HG03045 (cell line): ENCODE measurements around the gene BET1.

Source experiments
- ATAC-seq: cut with Tn5 transposase; IDR thresholded peaks from one replicate; pipeline ENCODE4 v1.9.1; 2021; ENCODE audit warnings: mild to moderate bottlenecking, moderate library complexity; ENCODE audit not compliant: unreplicated experiment

BET1 gene

DNA sequence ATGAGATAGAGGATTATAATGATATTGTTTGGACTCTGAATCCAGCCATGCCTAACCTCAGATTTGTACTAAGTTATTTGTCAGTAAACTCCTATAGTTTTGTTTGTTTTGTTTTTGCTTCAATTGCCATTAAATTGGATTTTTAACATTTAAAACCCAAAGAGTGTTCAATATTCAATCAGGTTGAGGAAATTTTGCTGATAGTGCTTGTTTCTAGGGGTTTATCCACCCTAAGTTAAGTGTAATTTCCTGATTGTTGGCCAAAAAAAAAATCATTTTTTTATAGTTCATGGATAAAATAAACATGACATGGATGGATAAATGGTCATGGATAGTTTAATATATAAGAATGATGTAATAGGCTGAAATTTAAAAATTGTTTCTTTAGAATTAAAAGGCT, 11.4 kb upstream of the BET1 start:
- ATAC-seq = no peak

DNA sequence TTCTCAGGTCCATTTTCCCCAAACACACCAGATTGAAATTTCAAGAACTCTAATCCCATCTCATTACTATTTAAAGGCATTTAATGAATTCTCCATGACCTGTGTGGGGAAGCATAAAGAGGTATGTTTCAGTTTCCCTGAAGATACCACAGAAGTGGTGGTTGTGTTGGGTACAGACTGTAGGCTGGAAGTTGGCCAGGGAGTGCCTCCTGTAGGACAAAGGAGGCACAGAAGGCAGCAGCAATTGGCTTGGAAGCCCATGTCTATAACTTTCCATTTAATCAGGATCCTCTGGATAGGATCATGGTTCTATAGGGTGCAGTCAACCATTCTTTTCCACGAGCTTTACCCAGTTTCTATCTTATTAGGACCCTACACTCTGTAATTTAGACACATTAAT, 8.6 kb upstream of the BET1 start:
- no peak for ATAC-seq

DNA sequence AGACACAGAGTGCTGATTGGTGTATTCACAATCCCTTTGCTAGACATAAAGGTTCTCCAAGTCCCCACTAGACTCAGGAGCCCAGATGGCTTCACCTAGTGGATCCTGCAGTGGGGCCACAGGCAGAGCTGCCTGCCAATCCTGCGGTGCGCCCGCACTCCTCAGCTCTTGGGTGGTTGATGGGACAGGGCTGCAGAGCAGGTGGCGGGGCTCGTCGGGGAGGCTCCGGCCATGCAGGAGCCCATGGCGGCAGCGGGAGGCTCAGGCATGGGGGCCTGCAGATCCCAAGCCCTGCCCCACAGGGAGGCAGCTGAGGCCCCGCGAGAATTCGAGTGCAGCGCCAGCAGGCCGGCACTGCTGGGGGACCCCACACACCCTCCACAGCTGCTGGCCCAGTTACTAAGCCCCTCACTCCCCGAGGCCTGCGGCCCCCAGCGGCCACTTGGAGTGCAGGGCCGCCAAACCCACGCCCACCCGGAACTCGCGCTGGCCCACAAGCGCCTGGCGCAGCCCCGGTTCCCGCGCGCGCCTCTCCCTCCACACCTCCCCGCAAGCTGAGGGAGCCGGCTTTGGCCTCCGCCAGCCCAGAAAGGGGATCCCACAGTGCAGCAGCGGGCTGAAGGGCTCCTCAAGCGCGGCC, 7.7 kb upstream of the BET1 start:
- ATAC-seq = no peak

DNA sequence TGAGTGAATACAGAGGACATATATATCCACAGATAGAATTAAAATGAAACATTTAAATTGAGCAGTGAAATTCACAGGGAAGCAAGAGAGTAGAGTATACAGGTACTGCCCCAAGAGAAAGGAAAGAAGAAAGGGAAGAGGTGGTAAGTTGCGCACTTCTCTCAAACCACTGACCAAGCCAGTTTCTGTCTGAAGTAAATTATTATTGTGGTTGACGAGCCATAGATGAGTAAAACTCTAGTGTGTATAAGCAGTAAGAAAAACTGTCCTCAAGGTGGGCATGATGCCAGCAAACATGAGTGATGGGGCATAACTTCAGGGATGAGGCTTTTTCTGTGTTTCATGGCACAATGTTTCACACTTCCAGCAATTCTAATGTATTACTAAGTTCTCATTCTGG, 4.4 kb upstream of the BET1 start:
- ATAC-seq = no peak

DNA sequence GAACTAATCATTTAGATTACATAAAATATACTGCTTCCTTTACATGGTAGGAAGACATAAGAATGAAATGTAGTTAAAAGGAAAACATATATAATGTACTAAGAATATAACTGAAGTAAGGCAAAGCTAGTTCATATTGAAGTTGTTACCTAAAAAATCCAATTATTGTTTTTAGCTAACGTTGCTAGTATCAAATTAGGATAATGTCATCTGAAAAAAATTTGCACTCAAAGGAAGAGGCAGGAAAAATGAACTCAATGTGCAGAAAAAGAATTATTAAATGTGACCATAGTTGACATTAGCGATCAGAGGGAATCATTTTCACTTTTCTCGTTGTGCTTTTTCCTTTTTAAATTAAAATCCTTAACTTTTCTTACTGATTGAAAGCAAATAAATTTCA, 1.6 kb upstream of the BET1 start:
- ATAC-seq = no peak

DNA sequence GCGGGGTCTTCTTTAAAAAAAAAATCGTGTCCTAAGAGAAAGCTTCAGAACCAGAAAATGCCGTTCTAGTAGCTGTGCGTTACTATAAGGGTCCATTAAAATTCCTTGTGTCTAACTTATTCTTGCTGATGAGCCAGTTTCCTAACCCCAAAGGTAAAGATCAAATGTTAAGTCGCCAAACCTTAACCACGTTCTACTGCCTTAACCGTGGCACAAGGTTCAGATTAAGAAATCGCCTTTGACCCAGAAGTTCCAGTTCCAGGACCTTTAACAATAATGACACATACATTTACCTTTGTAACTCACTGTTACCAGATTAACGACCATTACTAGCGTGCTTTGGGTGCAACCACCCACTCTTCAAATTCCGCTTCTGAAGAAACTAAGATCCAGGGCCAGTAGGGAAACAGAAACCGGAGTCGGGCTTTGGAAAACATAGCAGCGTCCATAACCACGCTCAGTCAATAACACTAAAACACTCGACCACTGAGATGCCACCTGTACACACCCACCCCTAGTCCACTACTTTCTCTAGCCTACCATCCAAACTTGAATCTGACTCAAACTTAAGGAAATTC, 620 bp downstream of the BET1 start:
- peak; percentile 39 for ATAC-seq

DNA sequence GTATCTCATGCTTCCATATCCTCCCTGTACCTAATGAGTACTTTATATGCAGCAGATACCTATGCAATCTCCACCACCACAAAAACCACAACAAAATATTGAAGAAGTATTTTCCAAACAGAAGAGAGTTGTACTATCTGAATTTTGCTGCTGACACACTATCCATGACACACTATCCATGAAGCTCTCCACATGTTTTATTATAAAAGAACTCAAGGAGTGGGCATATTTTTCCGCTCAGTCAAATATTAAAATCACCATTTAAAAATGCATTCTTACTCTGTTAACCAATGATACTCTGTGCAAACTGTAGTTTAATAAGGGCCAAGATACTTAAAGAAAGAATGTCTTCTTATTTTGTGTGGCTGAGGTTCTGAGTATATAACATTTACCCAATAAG, 2.8 kb downstream of the BET1 start:
- ATAC-seq = no peak

DNA sequence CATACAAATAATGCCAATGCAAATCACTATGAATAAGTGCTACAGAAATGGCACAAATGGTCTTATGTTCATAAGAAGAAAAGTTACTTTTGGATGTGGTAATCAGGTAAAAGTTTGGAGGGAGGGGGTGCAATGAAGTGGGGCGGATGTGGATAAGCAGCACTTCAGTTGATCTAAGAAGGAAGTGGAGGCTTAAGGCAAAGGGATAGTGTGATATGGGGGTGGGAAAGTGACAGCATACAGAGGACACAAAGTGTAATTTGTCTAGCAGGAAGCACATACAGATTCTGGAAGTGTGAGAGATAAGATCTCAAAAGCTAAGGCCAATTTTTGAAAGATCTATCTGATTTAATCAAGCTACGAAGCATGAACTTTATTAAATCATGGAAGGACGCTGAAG, 6.3 kb downstream of the BET1 start:
- ATAC-seq = no peak

DNA sequence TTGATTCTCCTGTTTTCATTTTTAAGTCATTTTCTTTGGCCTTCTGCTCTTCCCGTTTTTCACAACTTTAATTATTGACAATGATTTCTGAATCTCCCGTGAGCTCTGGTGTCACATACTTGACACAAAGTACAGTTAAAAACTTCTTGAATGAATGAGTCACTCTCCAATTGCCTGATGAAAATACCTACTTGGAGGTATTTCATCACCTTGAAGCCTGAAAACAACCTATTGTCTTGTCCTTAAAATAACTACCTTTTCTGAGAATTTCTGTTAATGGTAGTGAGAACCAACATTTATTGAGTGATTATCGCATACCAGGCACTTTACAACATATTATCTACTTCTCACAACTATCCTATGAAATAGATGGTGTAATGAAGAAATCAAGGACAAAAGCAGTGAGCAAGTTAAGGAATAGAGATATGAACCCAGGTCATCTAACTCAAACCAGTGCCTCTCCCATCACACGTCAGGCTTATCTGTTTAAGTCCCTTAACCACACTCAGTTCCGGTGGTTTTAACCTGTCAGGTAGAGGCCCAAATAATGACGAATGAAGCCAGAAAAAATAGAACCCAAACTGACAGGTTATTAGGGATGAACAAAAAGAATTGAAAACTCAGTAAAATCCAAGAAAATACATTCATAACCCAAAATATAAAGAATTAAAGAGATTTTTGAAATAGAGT, 11.6 kb downstream of the BET1 start:
- ATAC-seq = no peak

DNA sequence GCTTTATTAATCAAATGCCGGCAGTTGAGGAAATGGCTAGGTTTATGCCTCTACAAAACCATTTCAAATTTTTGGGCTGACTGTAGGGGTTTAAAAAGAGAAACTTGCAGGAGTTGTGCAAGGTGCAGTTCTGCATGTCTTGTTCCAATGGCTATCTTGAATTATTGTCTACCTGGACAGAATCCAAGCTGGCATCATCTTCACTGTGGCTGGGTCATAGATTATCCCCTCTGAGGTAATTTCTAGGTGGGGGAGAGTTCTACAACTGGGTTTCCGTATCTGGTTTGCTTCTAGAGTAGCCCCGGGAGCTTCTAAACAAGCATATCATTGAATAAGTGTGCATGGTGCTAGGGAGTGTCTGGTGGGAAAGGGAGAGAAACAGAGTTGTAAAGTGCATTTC, 16.9 kb downstream of the BET1 start:
- ATAC-seq = no peak

DNA sequence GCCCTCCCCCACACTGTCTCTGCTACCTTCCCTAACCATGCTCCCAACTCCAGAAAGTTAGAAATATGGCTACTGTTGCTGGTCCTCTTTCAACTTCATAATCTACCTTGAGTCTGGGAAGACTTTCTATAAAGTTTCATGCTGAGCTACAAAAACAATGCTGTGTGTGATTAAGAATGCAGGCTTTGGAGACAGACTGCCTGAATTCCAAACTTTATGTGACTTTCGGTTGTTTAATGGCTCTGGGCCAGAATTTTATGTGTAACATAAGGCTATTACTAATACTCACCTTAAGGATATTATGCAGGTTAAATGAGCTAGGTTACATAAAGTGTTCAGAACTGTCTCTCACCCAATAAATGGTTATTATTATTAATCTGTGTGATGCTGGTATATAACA, 19.1 kb downstream of the BET1 start:
- no peak for ATAC-seq

DNA sequence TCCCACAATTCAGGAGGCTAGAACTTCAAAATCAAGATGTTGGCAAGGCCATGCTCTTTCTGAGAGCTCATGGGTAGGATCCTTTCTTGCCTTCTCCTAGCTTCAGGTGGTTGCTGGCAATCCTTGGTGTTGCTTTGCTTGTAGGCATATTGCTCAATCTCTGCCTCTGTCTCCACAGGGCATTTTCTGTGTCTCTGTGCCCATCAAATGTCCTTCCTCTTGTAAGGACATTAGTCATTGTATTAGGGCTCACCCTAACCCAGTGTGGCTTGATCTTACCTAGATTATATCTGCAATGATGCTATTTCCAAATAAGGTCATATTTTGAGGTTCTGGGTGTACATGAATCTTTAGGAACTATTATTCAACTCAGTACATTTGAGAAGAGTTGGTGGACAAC, 20.1 kb downstream of the BET1 start:
- no peak for ATAC-seq

DNA sequence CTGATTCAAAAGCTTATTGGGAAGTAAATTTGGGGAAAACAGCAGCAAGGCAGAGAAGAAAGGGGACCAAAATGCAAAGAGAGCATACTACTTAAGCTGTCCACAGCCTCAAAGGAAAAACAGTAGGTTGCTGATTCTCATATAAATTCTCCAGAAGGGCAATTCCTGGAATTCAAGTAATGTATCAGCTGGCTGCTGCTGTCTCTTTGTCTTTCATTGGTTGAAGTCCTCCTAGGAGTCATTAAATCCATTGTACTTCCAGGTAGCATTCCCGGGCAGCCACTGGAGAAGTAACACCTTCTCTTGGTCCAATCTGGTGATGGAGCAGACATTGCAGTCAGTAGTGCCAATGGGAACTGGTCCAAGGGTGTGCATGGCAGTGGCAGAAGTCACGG, 22.7 kb downstream of the BET1 start:
- ATAC-seq = no peak

DNA sequence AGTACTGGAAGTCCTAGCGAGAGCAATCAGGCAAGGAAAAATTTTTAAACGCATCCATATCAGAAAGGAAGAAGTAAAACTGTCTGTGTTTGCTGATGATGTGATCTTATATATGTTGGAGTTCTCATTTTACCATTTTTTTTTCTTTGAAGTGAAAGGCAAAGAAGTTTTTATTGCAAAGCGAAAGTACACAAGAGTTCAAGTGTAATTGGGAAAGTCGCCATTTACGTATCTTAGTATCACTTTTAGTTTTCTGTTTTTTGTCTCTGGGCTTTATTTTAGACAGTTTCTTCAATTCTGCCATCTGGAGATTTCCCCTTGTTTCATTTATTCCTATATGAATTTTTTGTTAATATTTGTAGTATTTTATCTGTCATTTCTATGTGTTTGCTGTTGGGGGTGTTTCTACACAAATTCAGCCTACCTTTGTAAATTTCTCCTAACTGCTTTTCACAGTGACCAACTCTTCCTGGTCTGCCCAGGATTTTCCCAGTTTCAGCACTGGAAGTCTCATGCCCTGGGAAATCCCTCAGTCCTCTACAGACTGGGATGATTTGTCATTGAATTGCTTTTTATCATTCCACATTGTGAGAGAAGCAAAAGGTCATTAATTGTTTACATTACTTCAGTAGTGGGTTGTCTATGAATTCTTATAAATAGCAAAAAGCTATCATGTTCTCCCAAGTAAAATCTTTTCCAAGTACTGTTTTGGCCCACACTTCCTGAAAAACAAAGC, 23.2 kb downstream of the BET1 start:
- no peak for ATAC-seq

DNA sequence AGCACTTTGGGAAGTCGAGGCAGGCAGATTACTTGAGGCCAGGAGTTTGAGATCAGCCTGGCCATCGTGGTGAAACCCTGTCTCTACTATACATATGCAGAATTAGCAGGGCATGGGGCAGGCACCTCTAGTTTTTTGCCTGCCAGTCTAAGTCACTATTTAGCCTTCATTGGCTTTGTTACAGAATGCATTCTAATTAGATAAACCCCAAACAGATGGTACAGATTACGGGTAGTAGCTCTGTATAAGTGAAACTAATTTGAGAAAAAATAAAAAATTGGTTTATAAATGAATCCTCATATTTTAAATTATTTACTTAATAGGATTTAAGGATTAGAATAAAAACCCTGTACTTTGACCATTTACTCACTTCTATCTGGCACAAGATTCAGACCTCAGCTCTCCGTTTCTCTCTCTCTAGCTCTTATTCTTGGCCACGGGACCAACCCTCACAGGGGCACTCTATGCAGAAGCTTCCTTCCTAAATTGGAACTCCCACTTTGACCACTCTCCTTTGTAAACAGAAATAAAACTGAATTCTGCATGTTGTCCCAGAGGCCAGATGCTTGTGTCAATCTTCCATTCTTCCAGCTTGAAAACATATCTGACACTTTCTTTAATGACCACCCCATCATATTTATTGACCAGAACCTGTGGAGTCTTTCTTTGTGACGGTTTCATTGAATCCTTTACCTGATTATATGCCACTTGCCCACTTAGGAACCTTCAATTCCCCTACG, 26.8 kb downstream of the BET1 start:
- no peak for ATAC-seq

DNA sequence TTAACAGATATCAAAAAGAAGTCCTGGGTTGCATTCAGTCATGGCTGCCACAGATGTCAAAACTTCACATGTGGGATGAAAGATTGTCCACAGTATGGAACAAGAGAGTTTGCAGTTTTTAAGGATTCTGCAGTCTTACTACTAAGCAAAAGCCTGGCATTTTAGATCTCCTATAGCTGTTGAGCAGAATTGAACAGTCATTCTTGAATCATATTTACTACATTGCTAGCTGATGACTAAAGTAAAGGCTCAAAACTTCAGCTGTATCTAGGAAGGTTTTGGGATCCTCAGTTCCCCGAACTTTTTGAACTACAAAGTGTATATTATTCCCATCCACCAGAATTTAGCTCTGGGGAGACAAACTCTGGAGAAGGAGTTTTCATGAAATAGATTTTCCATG, 31.0 kb downstream of the BET1 start:
- ATAC-seq = no peak

DNA sequence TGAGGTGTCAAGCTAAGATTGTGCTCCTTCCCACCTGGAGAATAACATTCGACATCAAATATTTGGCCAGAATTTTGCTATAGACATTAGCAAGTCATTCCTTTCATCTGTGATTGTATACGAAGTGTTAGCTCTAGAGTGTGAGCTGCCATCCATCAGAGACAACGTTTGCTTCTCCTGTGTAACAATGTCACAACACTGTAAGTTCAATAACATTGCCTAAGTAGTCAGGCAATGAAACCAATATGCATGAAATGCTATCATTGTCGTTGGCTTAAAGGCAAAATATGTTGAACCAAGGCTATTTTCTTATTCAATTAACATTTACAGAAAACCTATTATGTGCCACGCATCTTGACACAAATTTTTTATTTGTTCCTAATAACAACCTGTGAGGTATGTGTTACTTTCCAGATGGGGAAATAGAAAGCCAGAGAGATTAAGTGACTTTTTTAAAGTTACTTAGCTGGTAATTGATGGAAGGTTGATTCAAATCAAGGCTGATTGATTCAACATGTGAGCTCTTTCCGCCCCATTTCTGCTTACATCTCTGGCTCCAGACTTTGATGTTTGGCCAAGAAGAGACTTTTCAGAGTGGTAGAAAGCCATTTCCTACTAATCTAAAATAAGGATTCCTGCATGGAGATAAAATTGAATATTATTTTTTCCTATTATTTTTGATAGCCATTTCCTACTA, 32.0 kb downstream of the BET1 start:
- ATAC-seq = no peak

DNA sequence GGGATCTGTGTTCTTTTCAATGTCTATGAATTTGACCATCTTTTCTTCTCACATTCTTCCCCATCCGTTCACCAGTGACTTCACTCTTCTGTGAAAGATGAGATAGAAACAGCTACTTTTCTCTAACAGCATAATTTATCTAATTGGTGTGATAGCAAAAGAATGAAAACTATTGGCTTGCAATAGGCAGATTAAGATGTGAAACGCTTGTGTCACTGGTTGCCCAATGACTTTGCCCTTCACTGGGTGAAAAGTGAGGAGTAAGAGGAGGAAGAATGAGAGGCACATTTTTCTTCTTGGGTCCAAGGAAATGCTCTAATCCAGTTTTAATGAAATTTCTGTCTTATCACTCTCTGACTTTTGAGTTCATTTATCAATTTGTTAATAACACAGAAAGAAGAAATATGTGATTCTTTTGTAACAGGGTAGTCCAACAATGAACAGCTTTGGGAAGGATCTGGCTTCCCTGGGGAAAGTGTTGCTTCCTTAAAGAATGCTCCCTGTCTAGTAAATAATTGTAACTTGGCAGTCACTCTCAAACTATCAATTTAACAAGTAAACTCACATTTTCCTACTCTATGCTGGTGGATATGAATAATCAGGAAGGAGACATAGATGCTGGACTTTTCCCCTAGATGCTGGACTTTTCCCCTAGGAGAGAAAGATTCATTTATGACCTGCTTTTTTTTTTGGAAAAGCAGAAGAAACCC, 35.1 kb downstream of the BET1 start:
- no peak for ATAC-seq

DNA sequence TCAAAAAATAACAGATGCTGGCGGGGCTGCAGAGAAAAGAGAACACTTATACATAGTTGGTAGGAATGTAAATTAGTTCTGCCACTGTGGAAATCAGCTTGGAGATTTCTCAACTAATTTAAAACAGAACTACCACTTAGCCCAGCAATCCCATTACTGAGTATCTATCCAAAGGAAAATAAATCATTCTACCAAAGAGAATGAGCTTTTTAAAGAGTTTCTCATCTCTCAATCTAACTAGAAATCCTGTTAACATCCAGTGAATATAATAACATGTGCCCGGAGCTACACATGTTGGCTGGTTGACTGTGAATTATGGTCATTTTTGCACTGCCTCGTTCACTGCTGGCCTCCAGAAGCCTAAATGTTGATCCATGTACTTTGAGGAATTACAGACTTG, 39.3 kb downstream of the BET1 start:
- no peak for ATAC-seq

DNA sequence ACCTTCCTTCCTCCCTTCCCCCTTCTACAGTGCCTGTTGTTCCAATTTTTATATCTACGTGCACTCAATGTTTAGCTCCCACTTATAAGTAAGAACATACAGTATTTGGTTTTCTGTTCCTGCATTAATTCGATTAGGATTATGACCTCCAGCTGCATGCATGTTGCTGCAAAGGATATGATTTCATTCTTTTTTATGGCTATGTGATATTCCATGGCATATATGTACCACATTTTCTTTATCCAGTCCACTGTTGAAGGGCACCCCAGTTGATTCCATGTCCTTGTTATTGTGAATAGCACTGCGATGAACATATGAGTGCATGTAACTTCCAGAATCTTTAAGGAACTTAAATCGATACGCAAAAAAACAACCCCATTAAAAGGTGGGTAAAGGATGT, 39.9 kb downstream of the BET1 start:
- ATAC-seq = no peak
